IMR-90 (cell line): ENCODE data around the gene HEXIM1. TPM values are rescaled to one million over a fixed set of nuclear protein-coding genes. Genes with fewer than 3 reads are reported as not detected.
A peak's percentile ranks its signal among the peaks of the same experiment; 100 is the strongest.

Experiments
- ATAC-seq: fragments of 200-7000 bp; cut with Tn5 transposase; 2 replicates; pipeline ENCODE4 v1.9.1; 2020; ENCODE audit warnings: low read depth, mild to moderate bottlenecking, moderate library complexity
- BruUV-seq: library from RNA; stranded (reverse); fragments of 400-500 nt; replicated peaks from 2 replicates; lab custom pipeline; 2021; lab: Mats Ljungman, UMichigan
- CTCF ChIA-PET: fragments of 300-600 bp; formaldehyde crosslinking; extraction: SDS; loops from one replicate; lab custom pipeline; 2021; ENCODE audit warnings: antibody characterized with exemption; lab: Yijun Ruan, JAX
- POLR2A ChIA-PET: fragments of 300-600 bp; sonication (Branson Sonifier 250); formaldehyde crosslinking; loops from one replicate; lab custom pipeline; 2022; ENCODE audit warnings: antibody characterized with exemption; ENCODE audit not compliant: unreplicated experiment; lab: Charles Lee
- DNase-seq: peaks from one replicate; pipeline ENCODE4 v3.0.0; 2013
- H2AFZ ChIP-seq: replicated peaks from 2 replicates; pipeline ENCODE3; 2013; ENCODE audit warnings: low read length, mild to moderate bottlenecking; ENCODE audit not compliant: poor library complexity
- H2AK5ac ChIP-seq: 2 replicates; pipeline ENCODE4 v1.6.1; 2013; ENCODE audit warnings: low read depth, low read length, inconsistent platforms
- H2AK9ac ChIP-seq: replicated peaks from 2 replicates; pipeline ENCODE3; 2013; ENCODE audit warnings: mild to moderate bottlenecking, low read depth, low read length, moderate library complexity; ENCODE audit not compliant: poor library complexity
- H2BK120ac ChIP-seq: 2 replicates; pipeline ENCODE4 v1.6.1; 2013; ENCODE audit warnings: low read depth, low read length, inconsistent platforms
- H2BK15ac ChIP-seq: 3 replicates; pipeline ENCODE4 v1.6.1; 2013; ENCODE audit warnings: low read depth, low read length, inconsistent platforms
- H2BK20ac ChIP-seq: 2 replicates; pipeline ENCODE4 v1.6.1; 2013; ENCODE audit warnings: low read depth, mild to moderate bottlenecking, inconsistent platforms, low read length, moderate library complexity
- H2BK5ac ChIP-seq: 2 replicates; pipeline ENCODE4 v1.6.1; 2013; ENCODE audit warnings: mild to moderate bottlenecking, low read depth, low read length, inconsistent platforms; ENCODE audit not compliant: poor library complexity, severe bottlenecking
- H3K14ac ChIP-seq: replicated peaks from 2 replicates; pipeline ENCODE4 v1.6.1; 2013; ENCODE audit warnings: low read depth, low read length, inconsistent platforms
- H3K18ac ChIP-seq: 2 replicates; pipeline ENCODE4 v1.6.1; 2013; ENCODE audit warnings: low read depth, low read length, control low read depth
- H3K23ac ChIP-seq: 2 replicates; pipeline ENCODE4 v1.6.1; 2013; ENCODE audit warnings: low read depth, low read length, inconsistent platforms
- H3K27ac ChIP-seq: 2 replicates; pipeline ENCODE4 v1.5.1; 2013; ENCODE audit warnings: mild to moderate bottlenecking, control low read depth, low read length; ENCODE audit not compliant: insufficient read depth
- H3K27me3 ChIP-seq: 2 replicates; pipeline ENCODE4 v1.6.1; 2013; ENCODE audit warnings: low read length; ENCODE audit not compliant: control insufficient read depth, insufficient read depth
- H3K36me3 ChIP-seq: 2 replicates; pipeline ENCODE4 v1.6.1; 2013; ENCODE audit warnings: low read length, mixed read lengths; ENCODE audit not compliant: control insufficient read depth, insufficient read depth
- H3K4ac ChIP-seq: 2 replicates; pipeline ENCODE4 v1.6.1; 2013; ENCODE audit warnings: low read depth, low read length, inconsistent platforms
- H3K4me1 ChIP-seq: 2 replicates; pipeline ENCODE4 v1.6.1; 2013; ENCODE audit warnings: low read length, mixed read lengths; ENCODE audit not compliant: control insufficient read depth, insufficient read depth
- H3K4me2 ChIP-seq: 2 replicates; pipeline ENCODE4 v1.6.1; 2013; ENCODE audit warnings: low read depth, mild to moderate bottlenecking, control low read depth, low read length, moderate library complexity
- H3K4me3 ChIP-seq: 2 replicates; pipeline ENCODE4 v1.5.1; 2013; ENCODE audit warnings: low read depth, mild to moderate bottlenecking, control low read depth, low read length, moderate library complexity; ENCODE audit not compliant: insufficient read depth
- H3K56ac ChIP-seq: 2 replicates; pipeline ENCODE4 v1.6.1; 2013; ENCODE audit warnings: low read length, inconsistent platforms; ENCODE audit not compliant: insufficient read depth; ENCODE audit errors: extremely low read depth
- H3K79me1 ChIP-seq, 2 experiments: 2 replicates each; pipeline ENCODE4 v1.6.1; 2013; ENCODE audit warnings: low read length in 2 of 2, inconsistent platforms in 1 of 2, low read depth in 1 of 2
- H3K9ac ChIP-seq: 2 replicates; pipeline ENCODE4 v1.6.1; 2013; ENCODE audit warnings: low read depth, low read length, control low read depth
- H3K9me1 ChIP-seq: 2 replicates; pipeline ENCODE4 v1.6.1; 2013; ENCODE audit warnings: low read length, inconsistent platforms; ENCODE audit not compliant: insufficient read depth
- H3K9me3 ChIP-seq: 2 replicates; pipeline ENCODE4 v1.6.1; 2013; ENCODE audit warnings: low read length; ENCODE audit not compliant: control insufficient read depth, insufficient read depth
- H4K20me1 ChIP-seq: 2 replicates; pipeline ENCODE4 v1.6.1; 2013; ENCODE audit warnings: low read length, inconsistent platforms; ENCODE audit not compliant: insufficient read depth
- H4K5ac ChIP-seq: 2 replicates; pipeline ENCODE4 v1.6.1; 2013; ENCODE audit warnings: mild to moderate bottlenecking, low read depth, low read length, control low read depth
- H4K8ac ChIP-seq, 2 experiments: 2 replicates each; pipeline ENCODE4 v1.6.1; 2013; ENCODE audit warnings: low read depth in 2 of 2, low read length in 2 of 2, control low read depth in 1 of 2, inconsistent platforms in 1 of 2
- H4K91ac ChIP-seq: 2 replicates; pipeline ENCODE4 v1.6.1; 2013; ENCODE audit warnings: low read depth, low read length, inconsistent platforms; ENCODE audit not compliant: insufficient read depth
- CHD1 ChIP-seq: IDR thresholded peaks from 2 replicates; pipeline ENCODE4 v1.6.1; 2012; ENCODE audit warnings: low read depth, low read length, improper control_type of control experiment
- CTCF ChIP-seq: conservative IDR thresholded peaks from 2 replicates; pipeline ENCODE4 v1.5.1; 2012; ENCODE audit warnings: mild to moderate bottlenecking, low read depth, low read length, improper control_type of control experiment
- MAFK ChIP-seq: IDR thresholded peaks from 2 replicates; pipeline ENCODE4 v1.6.1; 2012; ENCODE audit warnings: low read depth, low read length, improper control_type of control experiment
- MAZ ChIP-seq: IDR thresholded peaks from 2 replicates; pipeline ENCODE4 v1.6.1; 2012; ENCODE audit warnings: low read depth, mild to moderate bottlenecking, low read length, improper control_type of control experiment, moderate library complexity, borderline replicate concordance
- MXI1 ChIP-seq: IDR thresholded peaks from 2 replicates; pipeline ENCODE4 v1.6.1; 2012; ENCODE audit warnings: low read depth, mild to moderate bottlenecking, low read length, moderate library complexity, borderline replicate concordance
- NFE2L2 ChIP-seq: fragments of 150-350 bp; IDR thresholded peaks from 2 replicates; pipeline ENCODE4 v1.6.1; 2016; ENCODE audit warnings: low read depth, mild to moderate bottlenecking, low read length
- RAD21 ChIP-seq: IDR thresholded peaks from 2 replicates; pipeline ENCODE4 v1.6.1; 2012; ENCODE audit warnings: low read length, improper control_type of control experiment
- RCOR1 ChIP-seq: IDR thresholded peaks from 2 replicates; pipeline ENCODE4 v1.6.1; 2012; ENCODE audit warnings: mild to moderate bottlenecking, low read length, improper control_type of control experiment; ENCODE audit not compliant: insufficient replicate concordance
- SMC3 ChIP-seq: fragments of 150-350 bp; IDR thresholded peaks from 2 replicates; pipeline ENCODE4 v1.6.1; 2016; ENCODE audit warnings: low read depth, mild to moderate bottlenecking, antibody characterized with exemption, low read length, moderate library complexity
- USF2 ChIP-seq: fragments of 150-350 bp; IDR thresholded peaks from 2 replicates; pipeline ENCODE4 v1.6.1; 2017; ENCODE audit warnings: mild to moderate bottlenecking, antibody characterized with exemption, low read length, low read depth
- WGBS, 2 experiments: methylation state at CpG; one replicate each; pipeline versions ENCODE4 v1.1.5 to v1.1.7; 2013; ENCODE audit warnings: missing lambda C conversion rate in 2 of 2; ENCODE audit not compliant: insufficient read length in 1 of 2; ENCODE audit errors: extremely low coverage in 2 of 2; 5-methylcytosine and 5-hydroxymethylcytosine counted together
- dilution Hi-C: fragments of 300-500 bp; cut with HindIII; formaldehyde crosslinking; loops from one replicate; pipeline ENCODE4 v1.14.3; 2018; ENCODE audit warnings: low sequenced_read_pairs; ENCODE audit not compliant: unreplicated experiment
- in situ Hi-C: fragments of 300-500 bp; cut with MboI; formaldehyde crosslinking; loops from 3 replicates; pipeline ENCODE4 v1.14.3; 2019; ENCODE audit warnings: low sequenced_read_pairs, inconsistent platforms, mixed read lengths
- intact Hi-C: fragments of 100-400 bp; cut with micrococcal nuclease; formaldehyde crosslinking; loops from 2 replicates; pipeline ENCODE4 v1.10.0; 2022
- polyA plus RNA-seq, 3 experiments: library from polyadenylated mRNA; depleted of rRNA; stranded (reverse); fragments of >200 nt; gene quantifications; 2 replicates each; pipeline ENCODE4 v1.2.3, GENCODE V29; 2012; ENCODE audit warnings: low replicate concordance in 1 of 3
- total RNA-seq: library from RNA; depleted of rRNA; stranded (reverse); fragments of >200 nt; gene quantifications from 2 replicates; pipeline ENCODE4 v1.2.3, GENCODE V29; 2012

The HEXIM1 gene
- total and polyA plus RNA-seq, 2 of the 4 experiments (the other 2 are of a cell fraction), result 5.9 to 14.5 TPM

- H4K20me1 ChIP-seq, result peaks cover 4% of the 10 kb centered on the region; the same call in 1 of the 2 replicates
- no peak overlapping the region for H3K4me3 ChIP-seq
- H3K36me3 ChIP-seq, result peaks cover 76% of the 10 kb centered on the region
- no peak overlapping the region for H3K4me2 ChIP-seq
- no peaks in the 10 kb centered on the region for H3K27me3 ChIP-seq
- H2AK5ac ChIP-seq, result peak overlapping the region; percentile 66; the same call in 1 of the 2 replicates
- H3K14ac ChIP-seq, result no peak overlapping the region
- no peak overlapping the region for H2BK120ac ChIP-seq
- ATAC-seq (peak; percentile 85), DNase-seq (peak; percentile 66)
- no peak overlapping the region for H3K56ac ChIP-seq
- POLR2A ChIA-PET, result no interaction called here
- H3K4me1 ChIP-seq, result peaks cover 7% of the 10 kb centered on the region; the same call in 1 of the 2 replicates
- H4K8ac ChIP-seq, result no peak overlapping the region; a peak in 1 of 4 replicates
- no TSS peak for BruUV-seq
- in situ Hi-C loops, result no loop called here
- no peak overlapping the region for H2AFZ ChIP-seq
- H3K27ac ChIP-seq, result peak overlapping the region; percentile 66; the same call in 1 of the 2 replicates
- no peak overlapping the region for H2BK15ac ChIP-seq
- H2BK20ac ChIP-seq, result no peak overlapping the region
- H3K9me1 ChIP-seq, result no peaks in the 10 kb centered on the region
- no peak overlapping the region for H3K23ac ChIP-seq
- H2AK9ac ChIP-seq, result no peak overlapping the region
- CTCF ChIA-PET, result interaction anchor here (0.7 to 2.2 kb wide), 14 partner anchors 10 to 189 kb away, joined by 3 to 9 read pairs (median 4); partner anchors contain the start of genes ACBD4 and DCAKD
- intact Hi-C loops, result loop anchor here (1.0 kb wide), 1 partner anchor 179 kb away; no protein-coding TSS in a partner anchor
- WGBS, 2 experiments, result 81% methylated on average over 4 of the region's 9 CpGs; no CpG with 5 or more reads in 1 of the 2 experiments
- no peaks in the 10 kb centered on the region for H3K9me3 ChIP-seq
- H4K5ac ChIP-seq, result no peak overlapping the region
- dilution Hi-C loops, result no loop called here
- H3K18ac ChIP-seq, result no peak overlapping the region
- H3K79me1 ChIP-seq, result peaks cover 22 to 61% of the 10 kb centered on the region in 2 experiments
- H4K91ac ChIP-seq, result no peak overlapping the region
- peak overlapping the region; percentile 51; the same call in 1 of the 2 replicates for H3K9ac ChIP-seq
- TF ChIP-seq RCOR1 (no peak), RAD21 (peak; percentile 77), NFE2L2 (no peak), MXI1 (no peak), SMC3 (peak; percentile 65), MAZ (peak; percentile 83; the same call in 1 of the 2 replicates), CHD1 (no peak), CTCF (peak; percentile 78), MAFK (no peak), USF2 (no peak)
- H2BK5ac ChIP-seq, result peak overlapping the region; percentile 9
- H3K4ac ChIP-seq, result no peak overlapping the region
These were observed 49.2 kb upstream of the HEXIM1 start for GRCh38 chr17:45098869-45099616.
